Measurements from ENCODE around the gene JMJD8. TPM values are rescaled to one million over a fixed set of nuclear protein-coding genes. Genes with fewer than 3 reads are reported as not detected.

The JMJD8 gene
- total RNA-seq, 1 donor from 2014 or later = 52.2 TPM

DNA sequence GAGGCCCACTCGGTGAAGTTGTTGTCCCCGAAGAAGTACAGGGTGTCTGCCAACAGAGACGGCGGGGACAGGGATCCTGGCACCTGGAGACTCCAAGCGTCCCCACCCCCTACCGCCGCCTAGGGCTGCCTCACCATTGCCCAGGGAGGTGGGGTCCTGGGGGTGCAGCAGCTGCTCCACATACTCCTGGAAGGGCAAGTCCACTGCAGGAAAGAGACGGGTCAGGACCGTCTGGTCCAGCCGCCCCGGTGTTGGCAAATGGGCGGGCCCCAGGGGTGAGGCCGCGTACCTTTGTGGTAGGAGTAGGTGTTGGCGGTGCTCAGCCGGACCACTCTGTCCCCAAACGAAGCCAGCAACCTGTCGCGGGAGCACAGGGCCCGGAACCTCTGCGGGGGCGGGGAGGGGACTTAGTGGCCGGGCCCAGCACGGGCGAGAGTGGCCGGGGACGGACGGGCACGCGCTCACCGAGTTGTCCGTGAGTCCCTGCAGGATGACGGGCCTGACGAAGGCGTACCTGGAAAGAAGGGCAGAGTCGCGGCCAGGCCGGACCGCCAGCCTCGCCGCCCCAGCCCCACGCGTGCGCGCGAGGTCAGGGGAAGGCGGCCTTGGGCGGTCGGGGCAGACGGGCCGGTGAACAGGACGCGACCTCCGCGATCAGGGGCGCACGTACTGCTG is 601 bp downstream of the JMJD8 start:
- TF ChIP-seq, protein P1, sequence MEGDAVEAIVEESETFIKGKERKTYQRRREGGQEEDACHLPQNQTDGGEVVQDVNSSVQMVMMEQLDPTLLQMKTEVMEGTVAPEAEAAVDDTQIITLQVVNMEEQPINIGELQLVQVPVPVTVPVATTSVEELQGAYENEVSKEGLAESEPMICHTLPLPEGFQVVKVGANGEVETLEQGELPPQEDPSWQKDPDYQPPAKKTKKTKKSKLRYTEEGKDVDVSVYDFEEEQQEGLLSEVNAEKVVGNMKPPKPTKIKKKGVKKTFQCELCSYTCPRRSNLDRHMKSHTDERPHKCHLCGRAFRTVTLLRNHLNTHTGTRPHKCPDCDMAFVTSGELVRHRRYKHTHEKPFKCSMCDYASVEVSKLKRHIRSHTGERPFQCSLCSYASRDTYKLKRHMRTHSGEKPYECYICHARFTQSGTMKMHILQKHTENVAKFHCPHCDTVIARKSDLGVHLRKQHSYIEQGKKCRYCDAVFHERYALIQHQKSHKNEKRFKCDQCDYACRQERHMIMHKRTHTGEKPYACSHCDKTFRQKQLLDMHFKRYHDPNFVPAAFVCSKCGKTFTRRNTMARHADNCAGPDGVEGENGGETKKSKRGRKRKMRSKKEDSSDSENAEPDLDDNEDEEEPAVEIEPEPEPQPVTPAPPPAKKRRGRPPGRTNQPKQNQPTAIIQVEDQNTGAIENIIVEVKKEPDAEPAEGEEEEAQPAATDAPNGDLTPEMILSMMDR (IDR thresholded peaks at IDR 0.05; ENCODE audit: unreplicated experiment) = no peak
- no peak for DNase-seq (ENCODE audit: low spot score, unreplicated experiment)

DNA sequence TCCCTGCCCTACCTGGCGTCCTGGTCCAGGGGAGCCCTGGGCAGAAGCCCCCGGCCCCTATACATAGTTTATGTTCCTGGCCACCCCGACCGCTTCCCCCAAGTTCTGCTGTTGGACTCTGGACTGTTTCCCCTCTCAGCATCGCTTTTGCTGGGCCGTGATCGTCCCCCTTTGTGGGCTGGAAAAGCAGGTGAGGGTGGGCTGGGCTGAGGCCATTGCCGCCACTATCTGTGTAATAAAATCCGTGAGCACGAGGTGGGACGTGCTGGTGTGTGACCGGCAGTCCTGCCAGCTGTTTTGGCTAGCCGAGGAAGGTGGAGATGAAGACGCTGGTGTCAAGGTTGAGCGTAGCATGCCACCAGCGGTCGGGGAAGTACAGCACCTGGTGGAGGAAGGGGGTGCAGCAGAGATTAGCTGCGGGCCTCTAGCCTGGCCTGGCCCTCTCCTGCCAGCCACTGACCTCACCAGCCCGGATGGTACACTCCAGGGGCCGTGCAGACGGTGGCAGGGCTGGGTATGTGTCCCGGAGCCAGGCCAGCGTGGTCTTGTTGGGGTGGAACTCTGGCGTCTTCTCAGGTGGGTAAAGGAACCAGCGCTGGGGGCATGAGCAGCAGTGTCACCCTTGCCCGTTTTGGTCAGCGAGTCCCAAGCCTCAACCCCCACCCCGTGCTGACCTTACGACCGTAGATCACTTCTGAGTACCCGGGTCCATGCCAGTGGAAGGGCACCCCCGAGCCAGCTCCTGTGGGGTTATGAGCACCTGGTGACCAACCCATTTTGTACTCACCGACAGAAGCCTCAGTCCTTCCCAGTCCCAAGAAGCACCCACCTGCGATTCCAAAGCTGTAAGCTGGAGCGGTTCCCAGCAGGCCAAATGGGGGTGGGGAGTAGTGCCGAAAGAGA is 1.4 kb downstream of the JMJD8 start:
- TF ChIP-seq, protein P1 (IDR thresholded peaks at IDR 0.05; ENCODE audit: unreplicated experiment) = no peak
- no peak for DNase-seq (ENCODE audit: low spot score, unreplicated experiment)
- Mint-ChIP-seq H3K4me1 (ENCODE audit: low read depth) (peaks cover 11% of the 10 kb centered on the region), H3K36me3 (ENCODE audit: insufficient read depth) (peaks cover 10% of the 10 kb centered on the region), H3K4me3 (ENCODE audit: low read depth) (peak overlapping the region; percentile 79), H3K27ac (peak overlapping the region; percentile 49), H3K9me3 (ENCODE audit: low read depth) (no peaks in the 10 kb centered on the region), H3K27me3 (no peaks in the 10 kb centered on the region)

More for the DNA sequence above, 601 bp downstream of the JMJD8 start:
- Mint-ChIP-seq H3K9me3 (ENCODE audit: low read depth) (no peaks in the 10 kb centered on the region), H3K27ac (peak overlapping the region; percentile 49), H3K27me3 (no peaks in the 10 kb centered on the region), H3K4me1 (ENCODE audit: low read depth) (peaks cover 11% of the 10 kb centered on the region), H3K36me3 (ENCODE audit: insufficient read depth) (peaks cover 10% of the 10 kb centered on the region), H3K4me3 (ENCODE audit: low read depth) (peak overlapping the region; percentile 79)

DNA sequence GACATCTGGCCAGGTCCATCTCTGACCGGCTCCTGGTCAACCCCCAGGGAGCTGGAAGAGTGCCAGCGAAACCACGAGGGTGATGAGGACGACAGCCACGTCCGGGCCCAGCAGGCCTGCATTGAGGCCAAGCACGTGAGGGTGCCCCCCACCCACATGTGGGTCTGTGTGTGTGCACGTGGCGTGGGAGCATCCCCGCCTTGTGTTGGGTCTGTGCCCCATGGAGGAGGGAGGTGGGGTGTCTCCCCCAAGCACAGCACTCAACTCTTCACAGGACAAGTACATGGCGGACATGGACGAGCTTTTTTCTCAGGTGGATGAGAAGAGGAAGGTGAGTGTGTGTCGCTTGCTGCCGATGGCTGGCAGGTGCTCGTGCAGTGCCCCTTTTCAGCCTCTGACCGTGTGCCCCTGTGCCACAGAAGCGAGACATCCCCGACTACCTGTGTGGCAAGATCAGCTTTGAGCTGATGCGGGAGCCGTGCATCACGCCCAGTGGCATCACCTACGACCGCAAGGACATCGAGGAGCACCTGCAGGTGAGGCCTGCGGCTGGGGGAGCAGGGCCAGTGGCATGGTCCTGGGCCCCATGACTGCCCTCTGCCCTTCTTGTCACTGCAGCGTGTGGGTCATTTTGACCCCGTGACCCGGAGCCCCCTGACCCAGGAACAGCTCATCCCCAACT is 2.2 kb downstream of the JMJD8 start:
- Mint-ChIP-seq H3K27ac (peak overlapping the region; percentile 49), H3K4me1 (ENCODE audit: low read depth) (peaks cover 11% of the 10 kb centered on the region), H3K27me3 (no peaks in the 10 kb centered on the region), H3K4me3 (ENCODE audit: low read depth) (peak overlapping the region; percentile 79), H3K36me3 (ENCODE audit: insufficient read depth) (peaks cover 10% of the 10 kb centered on the region), H3K9me3 (ENCODE audit: low read depth) (no peaks in the 10 kb centered on the region)
- no peak for DNase-seq (ENCODE audit: low spot score, unreplicated experiment)
- TF ChIP-seq, protein P1 (IDR thresholded peaks at IDR 0.05; ENCODE audit: unreplicated experiment) = no peak

DNA sequence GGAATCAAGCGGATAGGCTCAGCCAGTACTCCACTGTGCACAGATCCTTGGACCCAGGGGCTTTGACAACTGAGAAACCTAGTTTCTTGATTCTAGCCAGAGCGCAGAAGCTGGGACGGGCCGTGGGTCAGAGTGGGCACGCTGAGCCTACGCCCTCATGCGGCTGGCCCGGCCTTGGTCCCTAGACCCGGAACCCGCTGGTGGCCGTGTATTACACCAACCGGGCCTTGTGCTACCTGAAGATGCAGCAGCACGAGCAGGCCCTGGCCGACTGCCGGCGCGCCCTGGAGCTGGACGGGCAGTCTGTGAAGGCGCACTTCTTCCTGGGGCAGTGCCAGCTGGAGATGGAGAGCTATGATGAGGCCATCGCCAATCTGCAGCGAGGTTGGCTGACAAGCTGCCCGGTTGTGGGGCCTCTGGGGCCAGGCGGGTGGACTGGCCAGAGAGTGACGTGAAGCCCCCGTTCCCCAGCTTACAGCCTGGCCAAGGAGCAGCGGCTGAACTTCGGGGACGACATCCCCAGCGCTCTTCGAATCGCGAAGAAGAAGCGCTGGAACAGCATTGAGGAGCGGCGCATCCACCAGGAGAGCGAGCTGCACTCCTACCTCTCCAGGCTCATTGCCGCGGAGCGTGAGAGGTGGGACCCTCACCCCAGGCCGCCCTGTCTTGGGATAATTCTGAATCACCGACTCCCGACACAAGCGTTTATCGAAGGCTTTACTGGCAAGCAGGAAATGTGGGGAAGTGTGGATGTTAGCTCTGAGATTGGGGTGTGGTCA is 3.0 kb downstream of the JMJD8 start:
- DNase-seq (ENCODE audit: low spot score, unreplicated experiment) = no peak
- Mint-ChIP-seq H3K27ac (peak overlapping the region; percentile 67), H3K4me3 (ENCODE audit: low read depth) (peak overlapping the region; percentile 79), H3K9me3 (ENCODE audit: low read depth) (no peaks in the 10 kb centered on the region), H3K4me1 (ENCODE audit: low read depth) (peaks cover 11% of the 10 kb centered on the region), H3K36me3 (ENCODE audit: insufficient read depth) (peaks cover 8% of the 10 kb centered on the region), H3K27me3 (no peaks in the 10 kb centered on the region)
- TF ChIP-seq, protein P1 (IDR thresholded peaks at IDR 0.05; ENCODE audit: unreplicated experiment) = no peak

Measured in progenitor cell of endocrine pancreas (in vitro differentiated cells).